Mammary epithelial cell (primary cell): ENCODE data around the gene PSMD9.

ENCODE experiments used
- EZH2 ChIP-seq: IDR thresholded peaks from 2 replicates; pipeline ENCODE4 v1.6.1; 2012; ENCODE audit warnings: low read length, inconsistent platforms, borderline replicate concordance
- TF ChIP-seq, protein P1 (sequence below), 2 donors: IDR thresholded peaks in 1 of 2; conservative IDR thresholded peaks in 1 of 2; 2 replicates each; pipeline ENCODE4 v1.5.1; 2011 to 2012; ENCODE audit warnings: inconsistent platforms in 2 of 2, low read length in 2 of 2, mild to moderate bottlenecking in 2 of 2, control low read depth in 1 of 2, low read depth in 1 of 2; ENCODE audit not compliant: insufficient read depth in 1 of 2; ENCODE audit errors: extremely low read depth in 1 of 2

DNA sequence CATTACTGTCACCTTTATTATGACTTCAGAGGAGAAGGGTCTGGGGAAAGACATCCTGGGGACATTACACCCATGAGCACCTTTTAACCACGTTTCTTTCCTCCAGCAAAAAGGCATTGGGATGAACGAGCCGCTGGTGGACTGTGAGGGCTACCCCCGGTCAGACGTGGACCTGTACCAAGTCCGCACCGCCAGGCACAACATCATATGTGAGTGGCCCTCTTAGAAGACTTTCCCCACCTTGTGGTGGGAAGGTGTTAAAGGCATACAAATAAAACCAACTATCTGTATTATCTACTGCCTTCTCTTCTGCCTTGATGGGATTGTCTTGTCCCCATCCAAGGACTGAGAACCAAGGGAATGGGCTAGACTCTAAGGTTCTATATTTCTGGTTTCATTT lies 6.0 kb downstream of the PSMD9 start:
- TF ChIP-seq, protein P1, sequence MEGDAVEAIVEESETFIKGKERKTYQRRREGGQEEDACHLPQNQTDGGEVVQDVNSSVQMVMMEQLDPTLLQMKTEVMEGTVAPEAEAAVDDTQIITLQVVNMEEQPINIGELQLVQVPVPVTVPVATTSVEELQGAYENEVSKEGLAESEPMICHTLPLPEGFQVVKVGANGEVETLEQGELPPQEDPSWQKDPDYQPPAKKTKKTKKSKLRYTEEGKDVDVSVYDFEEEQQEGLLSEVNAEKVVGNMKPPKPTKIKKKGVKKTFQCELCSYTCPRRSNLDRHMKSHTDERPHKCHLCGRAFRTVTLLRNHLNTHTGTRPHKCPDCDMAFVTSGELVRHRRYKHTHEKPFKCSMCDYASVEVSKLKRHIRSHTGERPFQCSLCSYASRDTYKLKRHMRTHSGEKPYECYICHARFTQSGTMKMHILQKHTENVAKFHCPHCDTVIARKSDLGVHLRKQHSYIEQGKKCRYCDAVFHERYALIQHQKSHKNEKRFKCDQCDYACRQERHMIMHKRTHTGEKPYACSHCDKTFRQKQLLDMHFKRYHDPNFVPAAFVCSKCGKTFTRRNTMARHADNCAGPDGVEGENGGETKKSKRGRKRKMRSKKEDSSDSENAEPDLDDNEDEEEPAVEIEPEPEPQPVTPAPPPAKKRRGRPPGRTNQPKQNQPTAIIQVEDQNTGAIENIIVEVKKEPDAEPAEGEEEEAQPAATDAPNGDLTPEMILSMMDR (conservative IDR thresholded peaks at IDR 0.05 in 1 of 2, IDR thresholded peaks at IDR 0.05 in 1 of 2; ENCODE audit: extremely low read depth in 1 of 2, insufficient read depth in 1 of 2, low read depth in 1 of 2, low read length in 2 of 2): peak; percentile 19 to 48
- no peak for TF ChIP-seq EZH2
